Stimulated activated naive CD8-positive, alpha-beta T cell treated with anti-CD3 and anti-CD28 coated beads, Interleukin-15, amount 100 ng/mL, for 72 hours (primary cell): ENCODE measurements around the gene BORCS8.

Source experiments
- ATAC-seq: fragments of 150-1000 bp; cut with Tn5 transposase; 2 replicates; pipeline ENCODE4 v1.10.0; 2021; ENCODE audit warnings: mild to moderate bottlenecking, moderate library complexity
- DNase-seq, 2 donors: peaks; one replicate each; pipeline ENCODE4 v3.0.0; 2021 to 2022
- H3K27ac Mint-ChIP-seq, 2 donors: one replicate each; pipeline ENCODE4 v1.8.0; 2022; ENCODE audit warnings: mild to moderate bottlenecking in 2 of 2, mixed read lengths in 2 of 2, moderate library complexity in 2 of 2
- H3K27me3 Mint-ChIP-seq: one replicate; pipeline ENCODE4 v1.8.0; 2022; ENCODE audit warnings: mixed read lengths
- H3K4me1 Mint-ChIP-seq: one replicate; pipeline ENCODE4 v1.8.0; 2022; ENCODE audit warnings: mild to moderate bottlenecking, mixed read lengths
- H3K4me3 Mint-ChIP-seq, 2 donors: one replicate each; pipeline ENCODE4 v1.8.0; 2022; ENCODE audit warnings: mild to moderate bottlenecking in 2 of 2, mixed read lengths in 2 of 2, moderate library complexity in 1 of 2
- H3K9me3 Mint-ChIP-seq, 2 donors: one replicate each; pipeline ENCODE4 v1.8.0; 2022; ENCODE audit warnings: mixed read lengths in 2 of 2

The BORCS8 gene

DNA sequence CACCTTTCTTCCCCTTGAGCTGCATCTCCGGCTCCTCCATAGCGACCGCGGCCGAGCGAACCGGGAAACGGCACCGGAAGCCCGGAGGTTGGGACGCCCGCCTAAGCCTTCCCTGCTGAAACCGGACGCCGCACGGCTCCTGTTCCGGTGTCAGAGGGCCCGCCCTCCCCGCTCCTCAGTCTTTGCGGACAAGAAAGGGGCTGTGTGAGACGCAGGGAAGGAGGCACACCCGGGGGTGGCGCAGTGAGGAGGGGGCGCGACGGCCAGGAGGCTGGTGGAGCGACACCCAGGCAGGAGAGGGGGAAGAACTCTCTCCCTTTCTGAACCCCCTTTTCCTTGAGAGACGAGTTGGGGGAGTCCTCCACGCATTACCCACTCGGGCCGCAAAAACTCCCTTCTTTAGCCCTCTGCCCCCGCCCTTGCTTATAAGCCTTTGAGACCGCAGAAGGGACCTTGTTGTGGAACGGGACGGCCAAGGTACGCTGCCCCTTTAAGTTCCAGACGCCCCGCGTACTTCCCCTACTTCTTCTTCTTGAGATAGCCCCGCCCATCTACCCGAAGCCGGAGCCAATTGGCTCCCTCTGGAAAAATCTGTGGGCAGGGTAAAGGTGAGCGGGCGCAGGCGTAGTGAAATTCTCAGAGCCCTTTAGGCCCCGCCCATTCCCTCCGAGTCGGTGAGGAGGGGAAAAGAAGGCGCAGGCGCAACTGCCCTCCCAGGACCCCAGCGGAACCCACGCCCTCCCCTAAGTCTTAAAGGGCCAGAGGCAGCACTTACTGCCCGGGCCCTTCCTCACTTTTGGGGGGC lies at the start of gene BORCS8, which contains the start of gene RFXANK:
TSS of gene BORCS8 (minus strand) at position 75 of the 805 bp plus-strand sequence. CDS start at position 40, 35 bp downstream.
TSS of gene RFXANK (plus strand) at position 181 of the 805 bp plus-strand sequence. CDS start 1,689 bp downstream, outside the sequence.
- Mint-ChIP-seq H3K27ac (peak within 1 kb of the TSS; percentile 96 to 98), H3K9me3 (no peaks in the 10 kb centered on the region), H3K4me3 (peak within 1 kb of the TSS; percentile 92 to 93), H3K27me3 (no peaks in the 10 kb centered on the region), H3K4me1 (peaks cover 56% of the 10 kb centered on the region)
- DNase-seq (peak; percentile 99), ATAC-seq (peak; percentile 90)

DNA sequence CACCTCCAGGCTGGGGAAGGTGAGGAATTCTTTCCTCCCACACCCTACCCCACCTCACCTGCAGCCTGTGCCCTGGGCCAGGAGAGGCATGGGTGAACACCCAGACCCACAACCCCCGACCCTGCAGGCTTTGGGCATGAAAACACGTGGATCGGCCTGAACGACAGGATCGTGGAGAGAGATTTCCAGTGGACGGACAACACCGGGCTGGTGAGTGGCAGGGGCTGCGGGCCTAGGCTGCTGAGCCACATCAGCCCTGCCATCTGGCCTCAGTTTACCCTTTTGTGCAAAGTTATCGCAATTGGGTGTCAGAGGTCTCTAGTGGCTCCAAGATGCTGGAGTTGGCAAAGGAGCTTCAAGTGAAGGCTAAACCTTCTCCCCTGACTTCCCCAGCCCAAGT lies 48.5 kb upstream of the BORCS8 start:
- DNase-seq (no peak), ATAC-seq (no peak)
- Mint-ChIP-seq H3K4me1 (no peaks in the 10 kb centered on the region), H3K27ac (no peak overlapping the region), H3K4me3 (no peak overlapping the region), H3K9me3 (peaks cover 0 to 9% of the 10 kb centered on the region in 2 donors), H3K27me3 (peaks cover 13% of the 10 kb centered on the region)

DNA sequence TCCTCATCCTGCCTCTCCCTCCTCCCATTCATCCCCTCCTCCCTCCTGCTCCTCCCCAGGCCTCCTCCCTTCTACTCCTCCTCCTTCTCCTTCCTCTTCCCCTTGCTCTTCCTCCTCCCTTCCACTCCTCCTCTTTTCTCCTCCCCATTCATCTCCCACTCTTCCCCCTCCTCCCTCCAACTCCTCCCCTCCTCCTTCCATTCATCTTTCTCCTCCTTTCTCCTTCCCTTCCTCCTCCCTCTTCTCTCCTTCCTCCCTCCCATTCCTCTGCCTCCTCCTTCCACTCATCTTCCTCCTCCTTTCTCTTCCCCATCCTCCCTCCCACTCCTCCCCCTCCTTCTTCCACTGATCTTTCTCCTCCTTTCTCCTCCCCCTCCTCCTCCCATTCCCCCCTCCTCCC lies 47.7 kb upstream of the BORCS8 start:
- Mint-ChIP-seq H3K4me1 (no peaks in the 10 kb centered on the region), H3K27me3 (peaks cover 13% of the 10 kb centered on the region), H3K27ac (no peak overlapping the region), H3K9me3 (peaks cover 0 to 9% of the 10 kb centered on the region in 2 donors), H3K4me3 (no peak overlapping the region)
- DNase-seq (no peak), ATAC-seq (no peak)

DNA sequence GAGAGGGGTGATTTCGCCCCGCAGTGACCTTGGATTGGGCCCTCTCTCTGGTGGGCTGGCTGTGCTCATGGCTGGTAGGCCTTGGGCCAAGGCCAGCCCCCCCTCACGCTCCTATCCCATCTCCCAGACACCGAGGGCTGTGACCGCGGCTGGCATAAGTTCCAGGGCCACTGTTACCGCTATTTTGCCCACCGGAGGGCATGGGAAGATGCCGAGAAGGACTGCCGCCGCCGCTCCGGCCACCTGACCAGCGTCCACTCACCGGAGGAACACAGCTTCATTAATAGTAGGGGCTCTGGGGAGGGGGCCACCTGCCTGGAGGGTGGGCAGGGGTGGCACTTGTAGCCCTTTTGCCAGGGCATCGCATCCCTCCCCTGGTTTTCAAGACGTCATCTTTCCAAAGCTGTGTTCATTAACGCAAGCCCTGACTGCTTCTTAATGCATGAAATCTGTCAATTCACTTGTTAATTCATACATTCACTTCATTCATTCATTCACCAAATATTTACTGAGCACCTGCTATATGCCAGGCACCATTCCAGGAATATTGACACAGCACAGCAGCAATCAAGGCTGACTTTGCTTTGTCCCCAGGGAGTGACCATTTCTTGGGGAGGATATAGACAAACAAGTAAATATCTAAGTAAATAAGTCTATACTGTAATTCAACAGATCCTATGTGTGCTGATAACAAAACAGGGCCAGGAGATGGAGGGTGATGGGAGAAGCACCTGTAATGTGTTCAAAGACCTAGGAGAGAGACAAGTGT lies 46.4 kb upstream of the BORCS8 start:
- ATAC-seq (no peak), DNase-seq (no peak)
- Mint-ChIP-seq H3K9me3 (peaks cover 0 to 14% of the 10 kb centered on the region in 2 donors), H3K27ac (no peak overlapping the region), H3K4me1 (no peaks in the 10 kb centered on the region), H3K27me3 (peaks cover 13% of the 10 kb centered on the region), H3K4me3 (no peak overlapping the region)

DNA sequence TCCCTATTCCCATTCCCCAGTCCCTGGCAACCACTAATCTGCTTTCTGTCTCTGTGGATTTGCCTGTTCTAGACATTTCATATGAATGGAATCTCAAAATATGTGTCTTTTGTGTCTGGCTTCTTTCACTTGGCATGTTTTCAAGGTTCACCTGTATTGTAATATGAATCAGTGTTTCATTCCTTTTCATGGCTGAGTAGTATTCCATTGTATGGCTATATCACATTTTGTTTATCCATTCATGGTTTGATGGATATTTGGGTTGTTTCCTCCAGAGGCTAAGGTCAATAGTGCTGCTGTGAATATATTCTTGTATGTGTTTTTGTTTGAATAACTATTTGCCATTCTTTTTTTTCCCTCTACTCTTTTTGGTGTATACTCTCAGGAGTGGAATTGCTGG lies 44.2 kb upstream of the BORCS8 start:
- H3K4me3 Mint-ChIP-seq, result no peak overlapping the region
- H3K27ac Mint-ChIP-seq, result no peak overlapping the region
- H3K9me3 Mint-ChIP-seq, result peaks cover 0 to 16% of the 10 kb centered on the region in 2 donors
- no peak for ATAC-seq
- H3K27me3 Mint-ChIP-seq, result peaks cover 13% of the 10 kb centered on the region
- no peak for DNase-seq
- no peaks in the 10 kb centered on the region for H3K4me1 Mint-ChIP-seq

DNA sequence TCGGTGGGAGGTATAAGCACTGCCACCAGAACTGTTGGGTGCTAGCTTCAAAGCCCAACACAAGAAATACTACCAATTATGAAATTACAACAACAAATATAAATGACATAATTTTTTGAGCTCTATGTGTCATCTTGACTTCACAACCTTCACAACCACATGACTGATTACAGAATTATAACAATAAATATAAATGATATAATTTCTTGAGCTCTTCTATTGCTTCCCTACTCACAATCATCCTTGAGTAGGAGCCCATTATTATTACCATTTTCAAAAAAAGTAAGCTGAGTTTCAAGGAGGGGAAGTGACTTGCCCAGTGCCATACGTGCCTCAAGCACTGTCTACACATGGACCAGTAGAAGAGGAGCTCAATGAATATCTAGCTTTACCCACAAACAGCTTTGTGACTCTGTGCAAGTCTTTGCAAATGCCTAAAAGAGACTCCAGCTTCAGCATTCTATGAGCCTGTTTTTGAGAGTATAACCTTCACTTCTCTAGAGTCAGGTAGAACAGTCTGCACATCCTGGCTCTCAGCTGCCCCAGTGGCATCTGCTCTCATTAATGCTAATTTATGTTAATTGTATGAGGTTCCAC lies 42.4 kb upstream of the BORCS8 start:
- DNase-seq, result no peak
- peaks cover 1% of the 10 kb centered on the region for H3K27me3 Mint-ChIP-seq
- peaks cover 0 to 16% of the 10 kb centered on the region in 2 donors for H3K9me3 Mint-ChIP-seq
- ATAC-seq, result no peak
- no peak overlapping the region for H3K4me3 Mint-ChIP-seq
- H3K27ac Mint-ChIP-seq, result no peak overlapping the region
- H3K4me1 Mint-ChIP-seq, result no peaks in the 10 kb centered on the region

DNA sequence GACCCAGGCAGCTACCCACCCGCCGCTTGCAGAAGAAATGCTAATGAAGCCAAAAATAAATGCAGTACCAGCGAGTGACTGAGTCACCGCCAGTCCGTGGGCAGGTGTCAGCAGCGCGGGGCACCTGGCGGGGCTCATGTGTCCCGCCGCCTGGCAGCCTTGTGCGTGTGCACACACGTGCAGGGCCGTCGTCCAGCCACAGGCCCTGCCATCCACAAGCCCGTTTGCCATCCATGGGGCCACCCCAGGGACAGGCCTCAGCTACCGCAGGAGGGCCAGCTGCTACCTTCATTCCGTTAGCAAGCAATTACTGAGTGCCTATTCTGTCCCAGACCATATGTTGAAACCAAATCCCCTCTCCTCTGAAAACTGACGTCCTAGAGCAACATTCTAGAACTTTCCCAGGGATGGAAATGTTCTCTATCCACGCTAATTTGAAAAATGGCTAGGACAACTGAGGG lies 40.3 kb upstream of the BORCS8 start:
- no peak for DNase-seq
- peaks cover 0 to 16% of the 10 kb centered on the region in 2 donors for H3K9me3 Mint-ChIP-seq
- H3K27me3 Mint-ChIP-seq, result peaks cover 18% of the 10 kb centered on the region
- H3K27ac Mint-ChIP-seq, result no peak overlapping the region
- no peak for ATAC-seq
- H3K4me1 Mint-ChIP-seq, result no peaks in the 10 kb centered on the region
- H3K4me3 Mint-ChIP-seq, result no peak overlapping the region

DNA sequence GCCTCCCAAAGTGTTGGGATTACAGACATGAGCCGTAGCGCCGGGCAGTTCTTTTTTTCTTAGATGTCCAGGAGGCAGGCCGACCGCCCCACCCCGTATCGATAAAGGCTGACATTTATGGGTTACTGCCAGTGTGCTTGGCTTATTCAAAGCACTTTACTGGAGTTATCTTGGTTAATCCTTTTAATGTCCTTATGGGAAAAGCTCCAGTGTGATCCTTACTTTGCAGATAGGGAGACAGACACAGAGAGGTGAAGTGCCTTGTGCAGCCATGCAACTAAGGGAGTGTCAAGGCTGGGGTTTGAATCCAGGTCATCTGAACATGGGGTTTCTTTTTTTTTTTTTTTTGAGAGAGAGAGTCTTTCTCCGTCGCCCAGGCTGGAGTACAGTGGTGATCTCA lies 39.0 kb upstream of the BORCS8 start:
- no peak for ATAC-seq
- H3K27ac Mint-ChIP-seq, result no peak overlapping the region
- peaks cover 31% of the 10 kb centered on the region for H3K27me3 Mint-ChIP-seq
- H3K4me1 Mint-ChIP-seq, result no peaks in the 10 kb centered on the region
- H3K9me3 Mint-ChIP-seq, result peaks cover 0 to 11% of the 10 kb centered on the region in 2 donors
- no peak for DNase-seq
- H3K4me3 Mint-ChIP-seq, result no peak overlapping the region

DNA sequence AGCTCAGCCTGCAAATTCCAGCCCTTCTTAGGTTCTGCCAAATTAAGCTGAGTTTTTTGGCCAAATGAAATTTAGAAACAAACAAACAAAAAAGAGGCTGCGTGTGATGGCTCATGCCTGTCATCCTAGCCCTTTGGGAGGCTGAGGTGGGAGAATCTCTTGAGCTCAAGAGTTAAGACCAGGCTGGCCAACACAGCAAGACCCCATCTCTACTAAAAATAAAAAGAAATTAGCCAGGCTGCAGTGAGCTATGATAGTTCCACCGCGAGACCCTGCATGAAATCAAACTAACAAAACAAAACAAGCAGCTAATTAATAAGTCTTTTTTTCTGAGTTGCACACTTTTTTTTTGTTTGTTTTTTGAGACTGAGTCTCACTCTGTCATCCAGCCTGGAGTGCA lies 37.7 kb upstream of the BORCS8 start:
- Mint-ChIP-seq H3K27me3 (peaks cover 44% of the 10 kb centered on the region), H3K27ac (no peak overlapping the region), H3K9me3 (peaks cover 0 to 8% of the 10 kb centered on the region in 2 donors), H3K4me1 (peaks cover 10% of the 10 kb centered on the region), H3K4me3 (no peak overlapping the region)
- ATAC-seq (no peak), DNase-seq (no peak)

DNA sequence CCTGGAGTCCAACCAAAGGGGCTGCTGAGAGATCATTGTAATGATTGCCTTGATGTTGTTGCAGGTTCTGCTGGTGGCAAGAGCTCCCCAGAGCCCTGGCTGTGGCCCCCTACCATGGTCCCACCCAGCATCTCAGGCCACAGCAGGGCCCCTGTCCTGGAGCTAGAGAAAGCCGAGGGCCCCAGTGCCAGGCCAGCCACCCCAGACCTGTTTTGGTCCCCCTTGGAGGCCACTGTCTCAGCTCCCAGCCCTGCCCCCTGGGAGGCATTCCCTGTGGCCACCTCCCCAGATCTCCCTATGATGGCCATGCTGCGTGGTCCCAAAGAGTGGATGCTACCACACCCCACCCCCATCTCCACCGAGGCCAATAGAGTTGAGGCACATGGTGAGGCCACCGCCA lies 35.3 kb upstream of the BORCS8 start:
- Mint-ChIP-seq H3K4me1 (peaks cover 12% of the 10 kb centered on the region), H3K27ac (no peak overlapping the region), H3K27me3 (peaks cover 55% of the 10 kb centered on the region), H3K9me3 (no peaks in the 10 kb centered on the region), H3K4me3 (no peak overlapping the region)
- no peak for DNase-seq
- ATAC-seq, result no peak

DNA sequence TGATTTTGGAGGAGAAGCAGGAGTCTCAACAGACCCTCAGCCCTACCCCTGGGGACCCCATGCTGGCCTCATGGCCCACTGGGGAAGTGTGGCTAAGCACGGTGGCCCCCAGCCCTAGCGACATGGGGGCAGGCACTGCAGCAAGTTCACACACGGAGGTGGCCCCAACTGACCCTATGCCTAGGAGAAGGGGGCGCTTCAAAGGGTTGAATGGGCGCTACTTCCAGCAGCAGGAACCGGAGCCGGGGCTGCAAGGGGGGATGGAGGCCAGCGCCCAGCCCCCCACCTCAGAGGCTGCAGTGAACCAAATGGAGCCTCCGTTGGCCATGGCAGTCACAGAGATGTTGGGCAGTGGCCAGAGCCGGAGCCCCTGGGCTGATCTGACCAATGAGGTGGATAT lies 34.7 kb upstream of the BORCS8 start:
- Mint-ChIP-seq H3K27me3 (peaks cover 55% of the 10 kb centered on the region), H3K4me3 (no peak overlapping the region), H3K9me3 (no peaks in the 10 kb centered on the region), H3K4me1 (peaks cover 12% of the 10 kb centered on the region), H3K27ac (no peak overlapping the region)
- no peak for ATAC-seq
- no peak for DNase-seq

DNA sequence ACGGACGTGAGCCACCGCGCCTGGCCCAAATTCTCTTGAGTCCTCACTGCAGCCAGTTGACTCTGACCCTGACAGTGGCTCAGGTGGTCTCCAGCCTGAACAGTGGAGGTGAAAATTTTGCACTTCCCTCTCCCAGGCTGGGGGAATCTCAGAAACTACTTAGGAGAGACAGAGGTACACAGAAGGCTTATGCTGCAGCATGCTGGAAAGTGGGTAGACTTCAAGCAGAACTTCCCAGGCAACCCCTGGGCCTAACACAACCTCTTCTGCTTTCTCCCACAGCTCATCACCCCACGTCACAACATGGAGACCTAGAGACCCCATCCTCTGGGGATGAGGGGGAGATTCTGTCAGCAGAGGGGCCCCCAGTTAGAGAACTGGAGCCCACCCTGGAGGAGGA lies 34.3 kb upstream of the BORCS8 start:
- no peaks in the 10 kb centered on the region for H3K9me3 Mint-ChIP-seq
- H3K27me3 Mint-ChIP-seq, result peaks cover 55% of the 10 kb centered on the region

DNA sequence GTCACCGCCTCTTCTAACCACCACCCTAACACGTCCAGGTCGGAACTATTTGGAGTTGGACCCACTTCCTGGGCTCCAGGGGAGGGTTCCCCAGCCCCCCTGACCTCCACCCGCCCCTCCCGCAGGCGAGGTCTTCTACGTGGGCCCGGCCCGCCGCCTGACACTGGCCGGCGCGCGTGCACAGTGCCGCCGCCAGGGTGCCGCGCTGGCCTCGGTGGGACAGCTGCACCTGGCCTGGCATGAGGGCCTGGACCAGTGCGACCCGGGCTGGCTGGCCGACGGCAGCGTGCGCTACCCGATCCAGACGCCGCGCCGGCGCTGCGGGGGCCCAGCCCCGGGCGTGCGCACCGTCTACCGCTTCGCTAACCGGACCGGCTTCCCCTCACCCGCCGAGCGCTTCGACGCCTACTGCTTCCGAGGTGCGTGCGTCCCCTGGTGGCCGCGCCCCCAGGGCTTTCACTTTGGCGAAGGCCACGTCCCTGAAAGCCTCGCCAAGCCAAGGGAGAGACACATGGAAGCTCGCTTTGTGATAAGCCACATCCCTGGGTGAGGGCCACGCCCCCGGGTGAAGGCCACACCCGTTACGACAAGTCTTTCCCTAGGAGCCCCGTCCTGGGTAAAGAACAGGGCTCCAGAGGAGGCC lies 33.0 kb upstream of the BORCS8 start:
- H3K27me3 Mint-ChIP-seq, result peaks cover 55% of the 10 kb centered on the region
- H3K4me1 Mint-ChIP-seq, result peaks cover 12% of the 10 kb centered on the region
- peak overlapping the region; percentile 79 to 82 for H3K4me3 Mint-ChIP-seq
- ATAC-seq (peak; percentile 94), DNase-seq (peak; percentile 78 to 81)
- no peaks in the 10 kb centered on the region for H3K9me3 Mint-ChIP-seq
- H3K27ac Mint-ChIP-seq, result peak overlapping the region; percentile 52 to 82

More for the DNA sequence above, 34.3 kb upstream of the BORCS8 start:
- Mint-ChIP-seq H3K4me3 (no peak overlapping the region), H3K27ac (peak overlapping the region in 1 of 2 donors; percentile 33), H3K4me1 (peaks cover 12% of the 10 kb centered on the region)
- no peak for DNase-seq
- ATAC-seq, result no peak

DNA sequence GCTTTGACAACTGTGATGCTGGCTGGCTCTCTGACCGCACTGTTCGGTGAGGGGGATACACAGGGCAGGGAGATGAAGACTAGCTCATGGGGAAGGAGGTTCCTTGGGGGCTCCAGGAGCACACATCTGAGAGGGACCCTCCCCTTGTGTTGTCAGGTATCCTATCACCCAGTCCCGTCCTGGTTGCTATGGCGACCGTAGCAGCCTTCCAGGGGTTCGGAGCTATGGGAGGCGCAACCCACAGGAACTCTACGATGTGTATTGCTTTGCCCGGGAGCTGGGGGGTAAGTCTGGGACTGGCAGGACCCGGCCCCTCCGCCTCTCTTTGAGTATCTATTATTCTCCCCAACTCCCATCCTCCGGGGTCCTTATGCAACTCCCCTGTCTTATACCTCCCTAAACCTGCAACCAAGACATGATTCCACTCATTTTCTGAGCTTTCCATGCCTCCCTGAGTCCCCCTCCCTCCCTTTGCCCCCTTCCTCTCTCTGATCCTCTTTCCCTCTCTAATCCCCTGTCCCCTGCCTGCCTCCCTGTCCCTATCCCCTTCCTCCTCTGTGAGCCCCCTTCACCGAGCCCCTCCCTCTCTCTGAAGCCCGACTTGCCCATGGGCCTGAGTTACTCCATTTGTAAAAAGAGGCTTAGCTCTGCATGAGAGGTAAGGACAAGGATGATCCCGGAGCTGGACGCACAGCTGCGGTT lies 32.3 kb upstream of the BORCS8 start:
- H3K4me3 Mint-ChIP-seq, result peak overlapping the region; percentile 30 to 73
- H3K4me1 Mint-ChIP-seq, result peaks cover 12% of the 10 kb centered on the region
- ATAC-seq (no peak), DNase-seq (no peak)
- no peaks in the 10 kb centered on the region for H3K9me3 Mint-ChIP-seq
- H3K27ac Mint-ChIP-seq, result no peak overlapping the region
- peaks cover 54% of the 10 kb centered on the region for H3K27me3 Mint-ChIP-seq

DNA sequence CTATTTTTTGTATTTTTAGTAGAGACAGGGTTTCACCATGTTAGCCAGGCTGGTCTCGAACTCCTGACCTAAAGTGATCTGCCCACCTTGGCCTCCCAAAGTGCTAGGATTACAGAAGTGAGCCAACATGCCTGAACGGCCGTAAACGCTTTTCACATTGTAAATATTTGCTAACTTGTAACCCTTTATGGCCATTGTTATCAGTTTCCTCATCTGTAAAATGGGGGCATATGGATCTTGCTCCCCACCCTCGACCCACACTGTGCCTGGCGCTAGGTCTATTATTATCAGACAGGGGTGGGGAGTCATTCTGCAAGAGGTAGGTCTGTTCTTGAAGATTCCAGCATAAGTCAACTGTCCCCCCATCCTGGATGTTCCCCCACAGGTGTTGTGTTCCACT lies 31.7 kb upstream of the BORCS8 start:
- ATAC-seq, result no peak
- DNase-seq, result no peak
- no peaks in the 10 kb centered on the region for H3K9me3 Mint-ChIP-seq
- peaks cover 12% of the 10 kb centered on the region for H3K4me1 Mint-ChIP-seq
- no peak overlapping the region for H3K27ac Mint-ChIP-seq
- H3K27me3 Mint-ChIP-seq, result peaks cover 47% of the 10 kb centered on the region
- no peak overlapping the region for H3K4me3 Mint-ChIP-seq
